ENCODE data around the gene ERCC5. TPM values are rescaled to one million over a fixed set of nuclear protein-coding genes. Genes with fewer than 3 reads are reported as not detected.

ERCC5 gene
- total RNA-seq, 1 donor from 2014 or later = 39.4 TPM

GRCh38 chr13:102907886-102908515, 62.2 kb downstream of the ERCC5 start:
- DNase-seq (ENCODE audit: low read depth) = no peak
- no peak for TF ChIP-seq CTCF (conservative IDR thresholded peaks at IDR 0.05; ENCODE audit: low read depth, low read length)
- H3K4me3 ChIP-seq (ENCODE audit: low read depth, low read length) = no peak overlapping the region

GRCh38 chr13:102909971-102910370, 64.1 kb downstream of the ERCC5 start:
- TF ChIP-seq CTCF (conservative IDR thresholded peaks at IDR 0.05; ENCODE audit: low read depth, low read length) = no peak
- no peak for DNase-seq (ENCODE audit: low read depth)
- H3K4me3 ChIP-seq (ENCODE audit: low read depth, low read length) = no peak overlapping the region

GRCh38 chr13:102911336-102911735, 65.5 kb downstream of the ERCC5 start:
- DNase-seq (ENCODE audit: low read depth) = no peak
- H3K4me3 ChIP-seq (ENCODE audit: low read depth, low read length) = no peak overlapping the region
- TF ChIP-seq CTCF (conservative IDR thresholded peaks at IDR 0.05; ENCODE audit: low read depth, low read length) = no peak

GRCh38 chr13:102912599-102912998, 66.8 kb downstream of the ERCC5 start:
- TF ChIP-seq CTCF (conservative IDR thresholded peaks at IDR 0.05; ENCODE audit: low read depth, low read length) = no peak
- no peak for DNase-seq (ENCODE audit: low read depth)
- no peak overlapping the region for H3K4me3 ChIP-seq (ENCODE audit: low read depth, low read length)

GRCh38 chr13:102913914-102914313, 68.1 kb downstream of the ERCC5 start:
- DNase-seq (ENCODE audit: low read depth) = no peak
- no peak overlapping the region for H3K4me3 ChIP-seq (ENCODE audit: low read depth, low read length)
- no peak for TF ChIP-seq CTCF (conservative IDR thresholded peaks at IDR 0.05; ENCODE audit: low read depth, low read length)

- H3K4me3 ChIP-seq (ENCODE audit: low read depth, low read length) = no peak overlapping the region
- no peak for TF ChIP-seq CTCF (conservative IDR thresholded peaks at IDR 0.05; ENCODE audit: low read depth, low read length)
- DNase-seq (ENCODE audit: low read depth) = no peak
These were observed 68.6 kb downstream of the ERCC5 start for GRCh38 chr13:102914339-102914930.

GRCh38 chr13:102915393-102915930, 69.6 kb downstream of the ERCC5 start:
- TF ChIP-seq CTCF (conservative IDR thresholded peaks at IDR 0.05; ENCODE audit: low read depth, low read length) = no peak
- H3K4me3 ChIP-seq (ENCODE audit: low read depth, low read length) = no peak overlapping the region
- no peak for DNase-seq (ENCODE audit: low read depth)
